Thymus (tissue), 11 donors: ENCODE measurements around the gene PPARGC1A. TPM values are rescaled to one million over a fixed set of nuclear protein-coding genes. Genes with fewer than 3 reads are reported as not detected.

Source experiments
- DNase-seq, 9 donors: peaks; one replicate each; pipeline ENCODE4 v3.0.0-alpha.2; 2013; ENCODE audit warnings: low spot score in 9 of 9, low read depth in 6 of 9, missing footprints in 1 of 9
- H3K27ac ChIP-seq, 2 donors: one replicate each; pipeline ENCODE4 v1.5.1; 2013; ENCODE audit warnings: control low read depth in 1 of 2, low read depth in 1 of 2, low read length in 1 of 2, mild to moderate bottlenecking in 1 of 2, moderate library complexity in 1 of 2
- H3K27me3 ChIP-seq, 2 donors: one replicate each; pipeline ENCODE4 v1.5.1; 2013; ENCODE audit warnings: low read length in 1 of 2; ENCODE audit not compliant: control insufficient read depth in 2 of 2, insufficient read depth in 1 of 2
- H3K36me3 ChIP-seq, 2 donors: one replicate each; pipeline ENCODE4 v1.5.1; 2013; ENCODE audit warnings: low read length in 1 of 2, mild to moderate bottlenecking in 1 of 2, moderate library complexity in 1 of 2; ENCODE audit not compliant: control insufficient read depth in 2 of 2, insufficient read depth in 2 of 2
- H3K4me1 ChIP-seq, 2 donors: one replicate each; pipeline ENCODE4 v1.5.1; 2013; ENCODE audit warnings: low read length in 2 of 2; ENCODE audit not compliant: control insufficient read depth in 2 of 2, insufficient read depth in 2 of 2
- H3K4me3 ChIP-seq, 2 donors: one replicate each; pipeline ENCODE4 v1.5.1; 2013; ENCODE audit warnings: low read length in 2 of 2, control low read depth in 1 of 2, mild to moderate bottlenecking in 1 of 2
- H3K9me3 ChIP-seq, 2 donors: one replicate each; pipeline ENCODE4 v1.5.1; 2013; ENCODE audit warnings: low read length in 1 of 2, mild to moderate bottlenecking in 1 of 2; ENCODE audit not compliant: control insufficient read depth in 2 of 2, insufficient read depth in 1 of 2
- WGBS: extraction: QIAGEN DNeasy Blood & Tissue Kit; methylation state at CpG from one replicate; pipeline ENCODE4 v1.1.7; 2013; 5-methylcytosine and 5-hydroxymethylcytosine counted together
- polyA plus RNA-seq: library from polyadenylated mRNA; stranded (reverse); fragments of 200-250 nt; gene quantifications from one replicate; pipeline ENCODE4 v1.2.3, GENCODE V29; 2013
- total RNA-seq: library from RNA; stranded (reverse); fragments of 120-200 nt; gene quantifications from one replicate; pipeline ENCODE4 v1.2.4, GENCODE V29; 2013
- donor health status: healthy.

PPARGC1A gene
- total and polyA plus RNA-seq, 2 donors, result 1.4 to 3.1 TPM

GRCh38 chr4:23916282-23916681 is 26.4 kb upstream of the PPARGC1A start:
- no peaks in the 10 kb centered on the region for H3K9me3 ChIP-seq
- no peak overlapping the region for H3K27ac ChIP-seq
- no peaks in the 10 kb centered on the region for H3K27me3 ChIP-seq
- no peaks in the 10 kb centered on the region for H3K4me1 ChIP-seq
- no peak overlapping the region for H3K4me3 ChIP-seq
- no peak for DNase-seq
- no peaks in the 10 kb centered on the region for H3K36me3 ChIP-seq
- WGBS, result 92% methylated on average over 2 of the region's 2 CpGs

GRCh38 chr4:23915459-23916132 is 25.7 kb upstream of the PPARGC1A start:
- Histone ChIP-seq H3K4me3 (no peak overlapping the region), H3K27me3 (no peaks in the 10 kb centered on the region), H3K27ac (no peak overlapping the region), H3K4me1 (no peaks in the 10 kb centered on the region), H3K9me3 (no peaks in the 10 kb centered on the region), H3K36me3 (no peaks in the 10 kb centered on the region)
- no peak for DNase-seq
- WGBS, result 93% methylated on average over 2 of the region's 2 CpGs

GRCh38 chr4:23911675-23912455 is 22.0 kb upstream of the PPARGC1A start:
- DNase-seq, result no peak
- Histone ChIP-seq H3K4me3 (no peak overlapping the region), H3K27me3 (no peaks in the 10 kb centered on the region), H3K27ac (no peak overlapping the region), H3K9me3 (no peaks in the 10 kb centered on the region), H3K36me3 (no peaks in the 10 kb centered on the region), H3K4me1 (no peaks in the 10 kb centered on the region)
- WGBS, result 90% methylated on average over 2 of the region's 2 CpGs

GRCh38 chr4:23909671-23910070 is 19.8 kb upstream of the PPARGC1A start:
- H3K27ac ChIP-seq, result no peak overlapping the region
- WGBS, result 76% methylated on average over 1 of the region's 1 CpG
- no peak for DNase-seq

GRCh38 chr4:23906839-23907238 is 17.0 kb upstream of the PPARGC1A start:
- H3K4me1 ChIP-seq, result no peaks in the 10 kb centered on the region
- no peak for DNase-seq
- H3K9me3 ChIP-seq, result no peaks in the 10 kb centered on the region
- no peaks in the 10 kb centered on the region for H3K36me3 ChIP-seq
- H3K27ac ChIP-seq, result no peak overlapping the region
- 89% methylated on average over 3 of the region's 3 CpGs for WGBS
- no peaks in the 10 kb centered on the region for H3K27me3 ChIP-seq
- no peak overlapping the region for H3K4me3 ChIP-seq

More at GRCh38 chr4:23909671-23910070, 19.8 kb upstream of the PPARGC1A start:
- Histone ChIP-seq H3K27me3 (no peaks in the 10 kb centered on the region), H3K4me1 (no peaks in the 10 kb centered on the region), H3K36me3 (no peaks in the 10 kb centered on the region), H3K9me3 (no peaks in the 10 kb centered on the region), H3K4me3 (no peak overlapping the region)

GRCh38 chr4:23904639-23905071 is 14.8 kb upstream of the PPARGC1A start:
- 92% methylated on average over 5 of the region's 5 CpGs for WGBS
- H3K4me1 ChIP-seq, result no peaks in the 10 kb centered on the region
- H3K9me3 ChIP-seq, result no peaks in the 10 kb centered on the region
- no peak overlapping the region for H3K4me3 ChIP-seq
- no peaks in the 10 kb centered on the region for H3K36me3 ChIP-seq
- peak in 1 of 9 donors; percentile 23 for DNase-seq
- H3K27ac ChIP-seq, result peak overlapping the region in 1 of 2 donors; percentile 55
- H3K27me3 ChIP-seq, result no peaks in the 10 kb centered on the region

- H3K4me3 ChIP-seq, result no peak overlapping the region
- no peak for DNase-seq
- peak overlapping the region in 1 of 2 donors; percentile 55 for H3K27ac ChIP-seq
- WGBS, result 81% methylated on average over 7 of the region's 7 CpGs
- no peaks in the 10 kb centered on the region for H3K27me3 ChIP-seq
- no peaks in the 10 kb centered on the region for H3K4me1 ChIP-seq
- H3K9me3 ChIP-seq, result no peaks in the 10 kb centered on the region
- no peaks in the 10 kb centered on the region for H3K36me3 ChIP-seq
These were observed 14.1 kb upstream of the PPARGC1A start for GRCh38 chr4:23903859-23904438.

- Histone ChIP-seq H3K4me3 (no peak overlapping the region), H3K27me3 (no peaks in the 10 kb centered on the region), H3K27ac (no peak overlapping the region), H3K9me3 (no peaks in the 10 kb centered on the region), H3K4me1 (no peaks in the 10 kb centered on the region), H3K36me3 (no peaks in the 10 kb centered on the region)
- DNase-seq, result no peak
- WGBS, result 96% methylated on average over 4 of the region's 4 CpGs
These were observed 12.5 kb upstream of the PPARGC1A start for GRCh38 chr4:23902222-23902804.

GRCh38 chr4:23900636-23901035 is 10.8 kb upstream of the PPARGC1A start:
- Histone ChIP-seq H3K27me3 (no peaks in the 10 kb centered on the region), H3K4me3 (no peak overlapping the region), H3K9me3 (no peaks in the 10 kb centered on the region), H3K4me1 (no peaks in the 10 kb centered on the region), H3K36me3 (no peaks in the 10 kb centered on the region), H3K27ac (no peak overlapping the region)
- 93% methylated on average over 6 of the region's 6 CpGs for WGBS
- DNase-seq, result no peak
